Measurements from ENCODE around the gene OR8B4.
"Not testable (repeated sequence)": the region's sequence is repeated elsewhere in the genome, so short reads cannot be mapped to it uniquely, and the experiment has no call there.

- TF ChIP-seq CTCF (IDR thresholded peaks at IDR 0.05; ENCODE audit: insufficient read depth, low read depth, low read length); EZH2 (IDR thresholded peaks at IDR 0.05; ENCODE audit: insufficient read depth, low read length): not testable (repeated sequence)
Measured at GRCh38 chr11:124459379-124459778, 34.7 kb upstream of the OR8B4 start.

Data from astrocyte (in vitro differentiated cells and primary cell).